ENCODE results near the gene SKAP1. TPM values are rescaled to one million over a fixed set of nuclear protein-coding genes. Genes with fewer than 3 reads are reported as not detected.

The SKAP1 gene
- total RNA-seq, 4 donors from 2014 or later: 0.93 to 1.9 (median 1.1) TPM; not detected in 1

DNA sequence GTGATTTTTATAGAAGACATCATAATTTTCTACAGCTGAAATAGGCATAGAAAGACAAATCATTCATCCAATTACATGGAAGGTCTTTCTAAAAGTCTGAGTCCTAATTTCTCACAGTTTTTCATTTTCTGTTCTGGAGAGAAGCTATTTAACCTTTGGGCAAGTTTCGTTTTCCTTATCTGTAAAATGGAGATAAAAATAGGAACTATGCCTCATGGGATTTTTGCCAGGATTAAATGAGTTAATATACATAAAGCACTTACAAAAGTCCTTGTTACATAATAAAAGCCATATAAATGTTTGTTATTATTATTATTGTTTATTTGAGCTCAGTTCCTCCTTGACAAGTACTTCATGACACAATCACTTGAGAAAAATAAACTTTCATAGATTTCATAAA is 121.4 kb downstream of the SKAP1 start:
- ATAC-seq (ENCODE audit: low FRiP score): no peak
- DNase-seq (ENCODE audit: low spot score): no peak
- TF ChIP-seq, protein P1, sequence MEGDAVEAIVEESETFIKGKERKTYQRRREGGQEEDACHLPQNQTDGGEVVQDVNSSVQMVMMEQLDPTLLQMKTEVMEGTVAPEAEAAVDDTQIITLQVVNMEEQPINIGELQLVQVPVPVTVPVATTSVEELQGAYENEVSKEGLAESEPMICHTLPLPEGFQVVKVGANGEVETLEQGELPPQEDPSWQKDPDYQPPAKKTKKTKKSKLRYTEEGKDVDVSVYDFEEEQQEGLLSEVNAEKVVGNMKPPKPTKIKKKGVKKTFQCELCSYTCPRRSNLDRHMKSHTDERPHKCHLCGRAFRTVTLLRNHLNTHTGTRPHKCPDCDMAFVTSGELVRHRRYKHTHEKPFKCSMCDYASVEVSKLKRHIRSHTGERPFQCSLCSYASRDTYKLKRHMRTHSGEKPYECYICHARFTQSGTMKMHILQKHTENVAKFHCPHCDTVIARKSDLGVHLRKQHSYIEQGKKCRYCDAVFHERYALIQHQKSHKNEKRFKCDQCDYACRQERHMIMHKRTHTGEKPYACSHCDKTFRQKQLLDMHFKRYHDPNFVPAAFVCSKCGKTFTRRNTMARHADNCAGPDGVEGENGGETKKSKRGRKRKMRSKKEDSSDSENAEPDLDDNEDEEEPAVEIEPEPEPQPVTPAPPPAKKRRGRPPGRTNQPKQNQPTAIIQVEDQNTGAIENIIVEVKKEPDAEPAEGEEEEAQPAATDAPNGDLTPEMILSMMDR (IDR thresholded peaks at IDR 0.05): no peak

DNA sequence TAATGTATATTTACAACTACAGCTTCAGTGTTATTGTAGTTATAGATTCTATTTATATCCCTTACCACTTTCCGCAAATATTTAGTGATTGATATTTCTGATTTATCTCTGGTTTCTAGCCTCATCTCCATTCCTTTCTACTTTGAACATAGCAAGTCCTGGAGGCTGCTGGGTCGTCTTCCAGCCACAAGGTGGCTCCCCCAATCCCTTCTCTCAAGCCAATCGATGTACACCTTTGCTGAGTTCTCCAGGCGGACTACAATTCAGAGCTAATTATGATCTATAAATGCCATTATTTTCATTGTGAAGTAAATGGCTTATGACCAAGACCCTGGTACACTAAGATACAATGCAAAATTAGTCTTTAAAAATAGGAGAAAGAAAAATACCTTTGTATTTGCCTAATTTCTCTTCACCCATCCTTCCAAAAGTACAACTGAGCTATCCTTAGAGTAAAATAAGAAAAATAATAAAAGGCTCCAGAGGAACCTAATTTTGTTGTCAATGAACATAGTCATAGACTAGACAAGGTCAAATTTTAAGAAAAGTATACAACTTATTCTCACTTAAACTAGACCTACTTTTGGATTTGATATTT is 122.1 kb downstream of the SKAP1 start:
- ATAC-seq (ENCODE audit: low FRiP score) (no peak), DNase-seq (ENCODE audit: low spot score) (no peak)
- TF ChIP-seq, protein P1 (IDR thresholded peaks at IDR 0.05): peak in 1 of 3 donors; percentile 33

DNA sequence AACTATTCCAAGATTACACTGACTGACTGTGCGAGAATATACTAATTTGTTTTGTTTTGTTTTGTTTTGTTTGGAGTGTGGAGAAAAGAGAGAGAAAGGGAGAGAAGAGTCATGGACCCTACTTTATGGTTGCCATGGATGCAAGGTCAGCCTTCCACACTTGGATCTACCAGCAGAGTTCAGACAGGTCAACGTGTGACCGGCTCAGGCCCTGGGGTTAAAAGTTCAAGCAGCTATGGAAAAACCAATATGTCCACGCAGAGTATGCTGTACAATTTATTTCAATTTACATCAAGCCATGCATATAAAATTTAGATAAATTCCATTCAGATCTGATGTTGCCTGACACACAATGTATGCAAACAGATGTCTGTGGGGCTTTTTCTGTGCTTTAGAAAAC is 122.8 kb downstream of the SKAP1 start:
- ATAC-seq (ENCODE audit: low FRiP score) (no peak), DNase-seq (ENCODE audit: low spot score) (no peak)
- TF ChIP-seq, protein P1 (IDR thresholded peaks at IDR 0.05): no peak

DNA sequence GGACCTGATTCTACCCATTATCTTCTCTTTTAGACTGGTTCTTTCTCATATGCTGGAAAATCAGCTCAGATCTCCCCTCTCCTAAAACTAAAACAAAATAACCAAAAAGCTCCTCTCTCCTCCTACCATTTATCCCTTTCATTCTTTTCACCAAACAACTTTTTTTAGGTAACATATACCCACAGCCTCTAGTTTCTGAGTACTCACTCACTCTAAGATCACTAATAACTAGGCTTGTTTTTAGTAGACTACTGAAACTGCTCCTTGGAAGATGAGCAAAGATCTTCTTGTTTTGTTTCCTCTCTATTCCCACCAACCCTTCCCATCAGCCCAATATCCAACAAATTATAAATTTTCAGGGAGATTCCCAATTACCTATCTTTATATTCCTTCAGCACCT is 129.0 kb downstream of the SKAP1 start:
- ATAC-seq (ENCODE audit: low FRiP score): no peak
- TF ChIP-seq, protein P1 (IDR thresholded peaks at IDR 0.05): no peak
- no peak for DNase-seq (ENCODE audit: low spot score)

DNA sequence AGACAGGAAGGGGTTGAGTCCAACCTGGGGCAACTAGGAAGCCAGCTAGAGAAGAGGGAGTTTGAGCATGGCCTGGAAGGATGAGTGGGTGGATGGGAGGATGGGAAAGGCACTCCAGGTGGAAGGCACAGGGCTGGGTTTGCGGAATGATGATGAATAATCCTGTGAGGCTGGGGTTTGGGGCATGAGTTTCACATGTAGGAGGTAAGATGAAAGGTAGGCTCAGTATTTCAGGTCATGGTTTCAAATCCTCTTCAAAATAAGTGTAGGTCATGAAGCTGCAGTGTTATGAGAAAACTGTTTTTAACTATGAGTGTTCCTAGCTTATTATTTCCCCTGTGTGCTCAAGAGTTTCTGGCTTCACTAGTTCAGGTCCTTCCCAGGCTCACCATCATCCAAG is 130.3 kb downstream of the SKAP1 start:
- DNase-seq (ENCODE audit: low spot score) (no peak), ATAC-seq (ENCODE audit: low FRiP score) (no peak)
- TF ChIP-seq, protein P1 (IDR thresholded peaks at IDR 0.05): no peak

DNA sequence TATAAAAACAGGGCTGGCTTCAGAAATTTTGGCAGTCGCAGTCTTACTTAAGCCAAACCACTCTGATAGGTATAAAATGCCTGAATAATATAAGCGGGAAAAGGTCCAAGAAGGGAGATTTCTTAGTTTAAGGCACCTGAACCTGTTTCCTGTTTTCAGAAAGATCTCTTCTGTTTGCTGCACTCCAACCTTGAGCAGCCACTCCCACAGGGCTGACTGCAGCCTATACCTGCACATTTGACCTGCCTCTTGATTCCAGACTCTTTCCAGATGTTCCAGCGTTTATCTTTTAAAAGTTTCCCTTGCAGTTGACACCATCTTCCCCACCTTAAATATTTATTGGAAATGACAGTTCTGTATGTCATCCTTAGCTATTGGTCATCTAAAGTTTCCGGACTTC is 132.2 kb downstream of the SKAP1 start:
- ATAC-seq (ENCODE audit: low FRiP score) (no peak), DNase-seq (ENCODE audit: low spot score) (no peak)
- TF ChIP-seq, protein P1 (IDR thresholded peaks at IDR 0.05): no peak

DNA sequence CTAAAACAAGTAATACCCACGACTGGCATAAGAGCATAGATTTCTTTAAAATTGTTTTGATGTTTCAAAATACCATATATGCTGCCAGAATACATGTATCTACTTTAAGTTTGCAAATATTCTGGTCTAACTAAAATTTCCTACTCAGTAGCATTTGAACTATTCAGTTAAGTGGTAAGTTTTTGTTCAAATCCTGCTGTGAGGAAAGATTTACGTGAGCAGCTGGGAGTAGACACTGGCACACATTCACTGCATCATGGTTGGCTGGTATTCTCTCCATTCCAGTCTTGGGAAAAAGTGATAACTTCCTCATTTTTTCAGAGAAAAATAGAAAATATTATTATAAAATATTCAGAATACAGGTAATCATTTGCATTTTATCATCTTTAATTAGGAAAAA is 133.6 kb downstream of the SKAP1 start:
- no peak for ATAC-seq (ENCODE audit: low FRiP score)
- DNase-seq (ENCODE audit: low spot score): no peak
- TF ChIP-seq, protein P1 (IDR thresholded peaks at IDR 0.05): no peak

Measured in omental fat pad (tissue), 4 donors.